Nephron (organoid): Measurements from ENCODE around the gene SMARCA2.

Experiments
- H3K27ac Mint-ChIP-seq, 3 experiments: 2 replicates each; pipeline ENCODE4 v1.8.0; 2020; ENCODE audit warnings: mixed read lengths in 3 of 3, mild to moderate bottlenecking in 2 of 3, moderate library complexity in 1 of 3
- H3K27me3 Mint-ChIP-seq: 2 replicates; pipeline ENCODE4 v1.8.0; 2021; ENCODE audit warnings: low read depth, mild to moderate bottlenecking, moderate library complexity, mixed read lengths
- H3K36me3 Mint-ChIP-seq: 2 replicates; pipeline ENCODE4 v1.8.0; 2020; ENCODE audit warnings: low read depth, mixed read lengths
- H3K4me1 Mint-ChIP-seq: 2 replicates; pipeline ENCODE4 v1.8.0; 2020; ENCODE audit warnings: mixed read lengths
- H3K4me3 Mint-ChIP-seq, 3 experiments: 2 replicates each; pipeline ENCODE4 v1.8.0; 2020; ENCODE audit warnings: mild to moderate bottlenecking in 3 of 3, mixed read lengths in 3 of 3, moderate library complexity in 2 of 3
- H3K9me3 Mint-ChIP-seq: 2 replicates; pipeline ENCODE4 v1.8.0; 2020; ENCODE audit warnings: mixed read lengths
- TF ChIP-seq, protein P1 (sequence below), 3 experiments: fragments of 200-600 bp; sonication (generic); IDR thresholded peaks; one replicate each; pipeline ENCODE4 v1.5.0; 2021; ENCODE audit warnings: antibody characterized with exemption in 3 of 3; ENCODE audit not compliant: unreplicated experiment in 3 of 3

The SMARCA2 gene

DNA sequence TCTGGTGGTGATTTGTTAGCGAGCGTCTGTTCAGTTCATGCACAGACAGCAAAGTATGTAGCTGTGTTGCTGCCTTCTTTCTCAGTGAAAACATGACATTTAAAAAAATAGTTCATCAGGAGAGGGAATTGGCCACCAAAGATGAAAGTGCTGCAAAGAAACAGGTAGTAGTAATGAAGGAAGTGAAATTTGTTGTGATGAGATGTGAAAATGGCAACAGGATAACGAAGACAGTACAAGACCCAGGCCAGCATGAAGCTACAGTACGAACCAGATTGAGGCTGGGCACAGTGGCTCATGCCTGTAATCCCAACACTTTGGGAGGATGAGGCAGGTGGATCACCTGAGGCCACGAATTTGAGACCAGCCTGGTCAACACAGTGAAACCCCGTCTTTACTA lies 136.0 kb downstream of the SMARCA2 start:
- Mint-ChIP-seq H3K27ac (no peak overlapping the region), H3K4me1 (peaks cover 35% of the 10 kb centered on the region), H3K36me3 (peaks cover 20% of the 10 kb centered on the region), H3K27me3 (no peaks in the 10 kb centered on the region), H3K4me3 (no peak overlapping the region), H3K9me3 (peaks cover 3% of the 10 kb centered on the region)
- TF ChIP-seq, protein P1, sequence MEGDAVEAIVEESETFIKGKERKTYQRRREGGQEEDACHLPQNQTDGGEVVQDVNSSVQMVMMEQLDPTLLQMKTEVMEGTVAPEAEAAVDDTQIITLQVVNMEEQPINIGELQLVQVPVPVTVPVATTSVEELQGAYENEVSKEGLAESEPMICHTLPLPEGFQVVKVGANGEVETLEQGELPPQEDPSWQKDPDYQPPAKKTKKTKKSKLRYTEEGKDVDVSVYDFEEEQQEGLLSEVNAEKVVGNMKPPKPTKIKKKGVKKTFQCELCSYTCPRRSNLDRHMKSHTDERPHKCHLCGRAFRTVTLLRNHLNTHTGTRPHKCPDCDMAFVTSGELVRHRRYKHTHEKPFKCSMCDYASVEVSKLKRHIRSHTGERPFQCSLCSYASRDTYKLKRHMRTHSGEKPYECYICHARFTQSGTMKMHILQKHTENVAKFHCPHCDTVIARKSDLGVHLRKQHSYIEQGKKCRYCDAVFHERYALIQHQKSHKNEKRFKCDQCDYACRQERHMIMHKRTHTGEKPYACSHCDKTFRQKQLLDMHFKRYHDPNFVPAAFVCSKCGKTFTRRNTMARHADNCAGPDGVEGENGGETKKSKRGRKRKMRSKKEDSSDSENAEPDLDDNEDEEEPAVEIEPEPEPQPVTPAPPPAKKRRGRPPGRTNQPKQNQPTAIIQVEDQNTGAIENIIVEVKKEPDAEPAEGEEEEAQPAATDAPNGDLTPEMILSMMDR (IDR thresholded peaks at IDR 0.05; ENCODE audit: unreplicated experiment in 3 of 3), result no peak

- Mint-ChIP-seq H3K27me3 (no peaks in the 10 kb centered on the region), H3K9me3 (peaks cover 3% of the 10 kb centered on the region)
These were observed 138.0 kb downstream of the SMARCA2 start for GRCh38 chr9:2152966-2153629.

DNA sequence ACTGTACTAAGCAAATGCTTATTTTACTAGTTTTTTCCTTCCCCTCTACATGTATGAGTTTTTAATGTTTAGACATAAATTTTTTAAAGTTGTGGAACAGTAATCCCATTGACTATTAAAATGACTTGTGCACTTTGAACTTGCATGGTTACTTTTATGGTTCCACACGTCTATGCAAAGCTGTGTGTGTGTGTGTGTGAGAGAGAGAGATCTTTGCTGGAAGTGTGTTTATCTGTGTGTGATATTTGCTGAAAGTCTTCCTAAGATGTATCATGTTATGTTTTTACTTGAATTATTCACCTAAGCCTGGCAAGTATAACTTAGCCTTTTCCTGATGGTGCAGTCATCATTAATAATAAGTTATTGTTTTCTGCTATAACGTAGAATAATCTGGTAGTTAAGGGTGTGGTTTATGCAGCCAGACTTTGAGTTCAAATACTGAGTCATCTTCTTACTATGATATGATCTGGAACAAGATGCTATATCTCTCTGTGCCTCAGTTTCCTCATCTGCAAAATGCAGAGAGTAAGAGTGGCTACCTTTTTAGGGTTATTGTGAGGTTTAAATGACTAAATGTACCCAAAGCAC lies 138.6 kb downstream of the SMARCA2 start:
- peaks cover 51% of the 10 kb centered on the region for H3K4me1 Mint-ChIP-seq
- TF ChIP-seq, protein P1 (IDR thresholded peaks at IDR 0.05; ENCODE audit: unreplicated experiment in 3 of 3), result no peak
- peaks cover 3% of the 10 kb centered on the region for H3K9me3 Mint-ChIP-seq
- H3K27me3 Mint-ChIP-seq, result no peaks in the 10 kb centered on the region
- H3K4me3 Mint-ChIP-seq, result no peak overlapping the region
- H3K36me3 Mint-ChIP-seq, result peaks cover 16% of the 10 kb centered on the region
- peak overlapping the region; percentile 10 to 62 (median 59) for H3K27ac Mint-ChIP-seq

More at GRCh38 chr9:2152966-2153629, 138.0 kb downstream of the SMARCA2 start:
- no peak overlapping the region for H3K4me3 Mint-ChIP-seq
- TF ChIP-seq, protein P1 (IDR thresholded peaks at IDR 0.05; ENCODE audit: unreplicated experiment in 3 of 3), result no peak
- H3K4me1 Mint-ChIP-seq, result peaks cover 45% of the 10 kb centered on the region
- peak overlapping the region; percentile 62 to 73 (median 69) for H3K27ac Mint-ChIP-seq
- peaks cover 16% of the 10 kb centered on the region for H3K36me3 Mint-ChIP-seq

DNA sequence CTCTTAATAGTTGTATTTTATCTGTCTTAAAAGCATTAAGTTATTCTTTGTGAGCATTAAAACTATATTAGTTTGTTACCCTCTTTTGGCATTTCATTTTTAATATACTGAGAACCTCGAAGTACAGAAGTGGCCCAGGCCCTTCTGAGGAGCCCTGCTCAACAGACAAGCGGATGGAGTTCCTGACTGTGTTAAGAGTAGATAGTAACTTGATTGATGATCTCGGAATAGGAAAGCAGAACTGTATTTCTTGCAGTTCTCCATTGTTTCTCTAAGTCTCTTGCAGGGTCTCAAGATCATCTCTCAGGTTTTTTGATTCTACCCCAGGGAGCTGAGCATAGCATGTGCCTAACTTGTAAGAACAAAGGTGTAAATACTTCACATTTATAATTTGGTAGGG lies 139.6 kb downstream of the SMARCA2 start:
- Mint-ChIP-seq H3K27ac (peak overlapping the region in 2 of 3 experiments; percentile 40 to 46), H3K36me3 (peaks cover 12% of the 10 kb centered on the region), H3K9me3 (no peaks in the 10 kb centered on the region), H3K27me3 (no peaks in the 10 kb centered on the region), H3K4me1 (peaks cover 56% of the 10 kb centered on the region), H3K4me3 (peak overlapping the region in 1 of 3 experiments; percentile 3)
- TF ChIP-seq, protein P1 (IDR thresholded peaks at IDR 0.05; ENCODE audit: unreplicated experiment in 3 of 3), result no peak

DNA sequence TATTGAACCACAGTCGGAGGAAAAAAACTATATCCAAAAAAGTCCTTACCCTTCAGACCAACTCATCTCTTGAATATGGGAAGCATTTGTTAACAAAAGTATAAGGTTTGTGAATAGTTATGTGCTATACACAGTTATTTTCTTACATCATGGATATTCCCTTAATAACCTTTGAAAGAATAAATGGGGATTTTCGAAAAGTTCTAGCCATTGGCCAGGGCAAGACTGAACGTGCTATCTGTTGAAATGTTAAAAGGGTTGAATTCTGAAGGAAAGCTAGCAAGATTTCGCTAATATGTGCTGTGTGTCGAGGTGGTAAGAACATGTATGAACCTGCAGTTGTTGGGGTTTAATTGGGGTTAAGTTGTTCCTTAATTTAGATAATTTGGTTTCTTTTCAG lies 140.8 kb downstream of the SMARCA2 start:
- Mint-ChIP-seq H3K36me3 (peaks cover 2% of the 10 kb centered on the region), H3K9me3 (no peaks in the 10 kb centered on the region), H3K4me3 (peak overlapping the region in 1 of 3 experiments; percentile 59), H3K4me1 (peaks cover 69% of the 10 kb centered on the region), H3K27me3 (no peaks in the 10 kb centered on the region), H3K27ac (peak overlapping the region; percentile 42 to 70 (median 68))
- TF ChIP-seq, protein P1 (IDR thresholded peaks at IDR 0.05; ENCODE audit: unreplicated experiment in 3 of 3), result no peak
